Astrocyte (in vitro differentiated cells and primary cell): Measurements from ENCODE around the gene RPS6KL1.

Experiments used
- EZH2 ChIP-seq: IDR thresholded peaks from 2 replicates; pipeline ENCODE4 v1.6.1; 2012; ENCODE audit warnings: mild to moderate bottlenecking, low read length, inconsistent platforms; ENCODE audit not compliant: insufficient read depth
- TF ChIP-seq, protein P1 (sequence below): IDR thresholded peaks from 2 replicates; pipeline ENCODE4 v1.5.1; 2011; ENCODE audit warnings: low read depth, mild to moderate bottlenecking, inconsistent platforms, low read length, moderate library complexity; ENCODE audit not compliant: insufficient read depth

DNA sequence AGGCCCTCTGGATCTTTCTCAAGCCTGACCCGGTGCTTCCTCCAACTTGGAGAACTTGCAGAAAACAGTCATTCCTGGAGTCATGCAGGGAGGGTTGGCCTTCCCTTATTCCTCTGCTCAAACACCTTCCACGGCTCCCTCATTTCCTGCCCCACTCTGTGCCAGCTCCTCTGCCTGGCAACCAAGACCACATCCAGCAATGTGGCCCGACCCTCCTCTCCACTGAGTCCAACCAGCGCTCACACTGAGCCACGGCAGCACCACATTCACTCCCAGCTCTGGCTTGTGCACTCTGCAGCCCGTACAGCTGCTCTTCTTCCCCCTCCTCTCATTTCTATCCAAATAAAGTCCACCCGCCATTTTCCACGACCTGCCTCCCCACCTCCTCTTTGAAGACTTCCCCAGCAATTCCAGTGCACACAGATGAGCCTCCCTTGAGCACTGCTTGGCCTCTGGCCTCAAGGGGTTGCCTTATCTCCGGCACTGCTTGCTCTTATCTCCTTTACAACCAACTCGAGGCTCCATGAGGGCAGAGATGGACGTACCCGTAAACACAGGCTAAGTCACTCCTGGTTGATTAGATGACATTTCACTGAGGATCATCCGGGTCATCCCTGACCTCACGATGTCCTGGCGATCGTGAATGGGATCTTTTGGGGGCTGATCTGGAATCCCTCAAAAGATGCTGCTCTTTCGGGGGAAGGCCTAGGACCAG is 27.0 kb upstream of the RPS6KL1 start:
- TF ChIP-seq, protein P1, sequence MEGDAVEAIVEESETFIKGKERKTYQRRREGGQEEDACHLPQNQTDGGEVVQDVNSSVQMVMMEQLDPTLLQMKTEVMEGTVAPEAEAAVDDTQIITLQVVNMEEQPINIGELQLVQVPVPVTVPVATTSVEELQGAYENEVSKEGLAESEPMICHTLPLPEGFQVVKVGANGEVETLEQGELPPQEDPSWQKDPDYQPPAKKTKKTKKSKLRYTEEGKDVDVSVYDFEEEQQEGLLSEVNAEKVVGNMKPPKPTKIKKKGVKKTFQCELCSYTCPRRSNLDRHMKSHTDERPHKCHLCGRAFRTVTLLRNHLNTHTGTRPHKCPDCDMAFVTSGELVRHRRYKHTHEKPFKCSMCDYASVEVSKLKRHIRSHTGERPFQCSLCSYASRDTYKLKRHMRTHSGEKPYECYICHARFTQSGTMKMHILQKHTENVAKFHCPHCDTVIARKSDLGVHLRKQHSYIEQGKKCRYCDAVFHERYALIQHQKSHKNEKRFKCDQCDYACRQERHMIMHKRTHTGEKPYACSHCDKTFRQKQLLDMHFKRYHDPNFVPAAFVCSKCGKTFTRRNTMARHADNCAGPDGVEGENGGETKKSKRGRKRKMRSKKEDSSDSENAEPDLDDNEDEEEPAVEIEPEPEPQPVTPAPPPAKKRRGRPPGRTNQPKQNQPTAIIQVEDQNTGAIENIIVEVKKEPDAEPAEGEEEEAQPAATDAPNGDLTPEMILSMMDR = no peak
- no peak for TF ChIP-seq EZH2
